ENCODE measurements around the gene ITFG1.

DNA sequence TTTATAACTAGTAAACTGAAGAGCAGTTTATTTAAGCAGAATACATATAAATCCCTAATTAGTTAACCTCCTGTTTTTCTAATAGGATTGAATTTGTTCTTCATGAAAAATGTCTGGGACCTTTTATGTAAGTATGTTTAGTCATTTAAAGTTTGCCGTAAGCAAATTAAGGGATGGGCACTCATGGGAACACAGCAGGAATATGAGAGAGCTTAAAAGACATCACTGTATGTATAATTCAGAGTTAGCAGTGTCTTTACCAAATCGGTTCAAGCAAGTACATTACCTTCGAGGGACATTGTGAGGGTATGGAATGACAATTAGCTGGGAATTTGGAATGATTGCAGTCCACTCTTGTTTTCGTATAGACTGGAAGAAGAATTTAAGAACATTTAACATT, 299.4 kb downstream of the ITFG1 start:
- no peak for TF ChIP-seq POLR2A (IDR thresholded peaks at IDR 0.05)
- TF ChIP-seq CTCF (IDR thresholded peaks at IDR 0.05): no peak
